Hematopoietic multipotent progenitor cell treated with erythropoietin and hydrocortisone succinate and interleukin-3 and kit ligand, for 15 days (in vitro differentiated cells): Measurements from ENCODE around the gene ANKS4B.
"Not testable (repeated sequence)": the region's sequence is repeated elsewhere in the genome, so short reads cannot be mapped to it uniquely, and the experiment has no call there.

Experiments used
- DNase-seq: peaks from one replicate; pipeline ENCODE4 v3.0.0-alpha.2; 2015; ENCODE audit warnings: low spot score

ANKS4B gene

GRCh38 chr16:21262779-21263639 lies 29.5 kb downstream of the ANKS4B start:
- DNase-seq, result no peak

DNA sequence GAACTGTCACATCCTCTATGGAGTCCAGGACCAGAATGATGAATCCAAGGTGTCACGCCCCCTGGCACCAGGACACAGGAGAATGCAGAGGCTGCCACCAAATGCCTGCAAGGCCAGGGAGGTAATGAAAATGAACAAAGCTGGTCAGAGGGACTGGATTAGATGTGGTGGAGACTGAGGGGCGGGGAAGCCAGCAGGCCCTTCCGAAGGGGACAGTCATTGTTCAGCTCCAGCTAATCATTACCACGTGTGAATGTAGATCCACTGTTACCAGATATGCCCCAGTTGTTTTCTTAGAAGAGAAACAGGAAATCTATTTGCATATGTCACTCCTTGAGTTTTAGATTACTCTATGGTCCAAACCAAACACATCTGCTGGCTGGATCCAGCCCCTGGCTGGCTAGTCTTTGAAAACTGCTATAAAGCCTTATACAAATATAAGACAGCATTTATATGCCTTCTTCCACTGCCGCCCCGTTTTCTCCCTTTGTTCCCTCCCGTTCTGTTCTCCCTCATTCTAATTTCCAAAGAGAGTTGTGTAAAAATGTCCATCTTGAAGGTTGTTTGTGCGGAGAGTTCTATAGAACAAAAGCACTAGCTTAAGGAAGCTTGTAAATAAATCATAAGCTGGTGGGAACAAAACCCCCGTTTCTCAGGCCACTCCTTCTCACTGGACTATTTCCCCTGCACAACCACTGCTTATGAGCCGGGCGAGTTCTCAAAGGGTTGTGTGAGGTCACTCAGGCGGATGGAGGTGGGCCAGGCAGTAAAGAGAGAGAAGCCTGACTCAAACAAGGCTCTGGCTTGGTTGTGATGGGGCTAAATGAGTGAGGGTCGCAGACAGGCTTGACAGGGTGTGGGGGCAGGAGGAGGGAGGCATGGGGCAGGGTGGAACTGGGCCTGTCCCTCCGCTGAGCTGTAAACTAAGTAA lies 30.4 kb downstream of the ANKS4B start:
- DNase-seq, result no peak

GRCh38 chr16:21264571-21265036 lies 31.1 kb downstream of the ANKS4B start:
- DNase-seq, result no peak

GRCh38 chr16:21265104-21265837 lies 31.8 kb downstream of the ANKS4B start:
- DNase-seq, result no peak

DNA sequence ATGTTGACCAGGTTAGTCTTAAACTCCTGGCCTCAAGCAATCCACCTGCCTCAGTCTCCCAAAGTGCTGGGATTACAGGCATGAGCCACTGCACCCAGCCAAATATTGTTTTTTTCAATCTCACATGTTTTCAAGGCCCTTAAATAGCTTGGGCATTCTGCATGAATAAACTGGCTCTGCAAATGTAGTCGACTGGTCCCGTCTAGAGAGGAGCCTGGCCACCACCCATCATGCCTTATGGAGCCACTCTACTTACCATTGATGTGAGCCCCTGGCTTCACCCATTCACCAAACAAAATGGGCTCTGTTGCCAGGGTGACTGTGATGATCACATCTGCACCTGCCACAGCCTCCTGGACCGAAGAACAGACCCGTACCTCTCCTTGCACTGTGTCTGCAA lies 33.8 kb downstream of the ANKS4B start:
- no peak for DNase-seq

- no peak for DNase-seq
Measured at GRCh38 chr16:21268236-21268635, 34.7 kb downstream of the ANKS4B start.

GRCh38 chr16:21272253-21272652 lies 38.8 kb downstream of the ANKS4B start:
- DNase-seq, result no peak

GRCh38 chr16:21272763-21273162 lies 39.3 kb downstream of the ANKS4B start:
- not testable (repeated sequence) for DNase-seq

DNA sequence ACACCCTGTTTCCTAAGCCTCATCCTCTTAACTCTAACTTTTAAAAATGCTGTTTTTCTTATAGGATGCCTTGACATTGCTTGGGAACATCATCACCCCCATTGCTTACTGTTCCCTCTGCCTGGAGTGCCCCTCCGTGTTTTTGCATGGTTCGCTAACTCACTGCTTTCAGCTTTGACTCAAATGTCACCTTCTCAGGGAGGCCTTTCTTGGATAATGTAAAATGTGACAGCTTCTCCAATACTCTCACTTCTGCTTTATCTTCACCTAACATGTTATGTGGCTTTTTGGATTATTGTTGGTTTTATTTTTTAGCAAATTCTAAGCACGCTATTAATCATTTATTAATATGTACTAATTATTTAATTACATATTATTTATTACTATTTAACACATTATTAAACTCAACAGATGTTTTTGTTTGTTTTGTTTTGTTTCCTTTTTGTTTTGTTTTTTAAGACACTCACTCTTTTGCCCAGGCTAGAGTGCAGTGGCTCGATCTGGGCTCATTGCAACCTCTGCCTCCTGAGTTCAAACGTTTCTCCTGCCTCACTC lies 40.8 kb downstream of the ANKS4B start:
- DNase-seq, result no peak

GRCh38 chr16:21275529-21275928 lies 42.0 kb downstream of the ANKS4B start:
- no peak for DNase-seq

- no peak for DNase-seq
Measured at GRCh38 chr16:21276090-21276489, 42.6 kb downstream of the ANKS4B start.

- no peak for DNase-seq
Measured at GRCh38 chr16:21277045-21277926, 43.8 kb downstream of the ANKS4B start.

DNA sequence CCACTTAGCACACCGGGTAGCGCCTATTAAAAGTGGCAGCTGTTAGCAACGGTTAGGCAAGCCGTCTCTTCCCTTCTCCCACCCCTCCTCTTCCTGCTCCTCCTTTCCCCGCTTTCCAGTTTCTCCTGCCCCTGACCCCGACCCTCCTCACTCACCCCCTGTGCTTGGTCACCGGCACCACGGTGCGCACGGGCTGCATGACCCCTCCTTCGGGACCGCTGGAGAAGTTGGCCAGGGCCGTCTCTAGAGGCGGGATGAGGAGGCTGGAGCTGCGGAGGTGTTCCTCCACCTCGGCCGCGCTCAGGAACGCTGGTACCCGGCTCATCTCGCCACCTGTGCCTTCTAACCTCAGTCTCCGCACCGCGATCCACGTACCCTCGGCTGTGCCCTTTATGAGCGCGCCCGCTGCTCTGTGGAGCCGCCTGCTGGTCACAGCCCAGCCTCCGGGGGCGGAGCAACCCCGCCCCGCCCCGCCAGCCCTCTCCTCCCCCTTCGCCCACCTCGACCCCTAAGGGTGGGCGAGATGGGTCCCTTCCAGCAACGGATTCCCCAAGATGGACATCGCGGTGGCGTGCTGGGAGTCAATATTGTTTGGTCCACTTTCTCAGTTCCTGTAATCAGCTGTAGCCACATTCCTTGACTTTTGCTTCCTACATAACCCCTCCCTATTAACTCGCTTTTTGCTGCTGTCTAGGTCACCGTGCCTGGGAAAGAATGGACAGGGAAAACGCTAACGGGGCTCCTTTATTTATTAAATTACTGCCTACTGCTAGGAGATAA lies 44.6 kb downstream of the ANKS4B start, which contains the start of gene CRYM:
Gene CRYM, minus strand, starts transcription at position 364 of the 780 bp plus-strand sequence. Its CDS starts 39 bp downstream, at position 325.
- DNase-seq, result peak; percentile 40

DNA sequence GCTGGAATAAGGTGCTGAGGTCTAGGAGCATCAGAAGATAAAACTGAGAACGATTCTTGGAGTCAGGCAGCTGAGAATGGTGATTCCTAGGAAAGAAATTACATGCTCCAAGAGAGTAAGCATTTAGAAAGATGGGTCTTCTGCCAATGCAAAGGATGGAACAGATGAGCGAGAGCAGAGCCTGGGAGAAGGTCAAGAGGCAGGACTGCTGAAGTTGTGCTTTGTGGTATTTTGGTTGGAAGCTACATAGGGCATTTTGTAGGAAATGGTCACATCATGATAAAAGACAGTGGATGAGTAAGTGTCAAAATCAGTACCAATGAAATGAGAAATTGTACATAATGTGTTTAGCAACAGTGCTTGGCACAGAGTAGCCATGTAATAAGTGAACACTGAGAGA lies 46.0 kb downstream of the ANKS4B start:
- DNase-seq, result no peak

DNA sequence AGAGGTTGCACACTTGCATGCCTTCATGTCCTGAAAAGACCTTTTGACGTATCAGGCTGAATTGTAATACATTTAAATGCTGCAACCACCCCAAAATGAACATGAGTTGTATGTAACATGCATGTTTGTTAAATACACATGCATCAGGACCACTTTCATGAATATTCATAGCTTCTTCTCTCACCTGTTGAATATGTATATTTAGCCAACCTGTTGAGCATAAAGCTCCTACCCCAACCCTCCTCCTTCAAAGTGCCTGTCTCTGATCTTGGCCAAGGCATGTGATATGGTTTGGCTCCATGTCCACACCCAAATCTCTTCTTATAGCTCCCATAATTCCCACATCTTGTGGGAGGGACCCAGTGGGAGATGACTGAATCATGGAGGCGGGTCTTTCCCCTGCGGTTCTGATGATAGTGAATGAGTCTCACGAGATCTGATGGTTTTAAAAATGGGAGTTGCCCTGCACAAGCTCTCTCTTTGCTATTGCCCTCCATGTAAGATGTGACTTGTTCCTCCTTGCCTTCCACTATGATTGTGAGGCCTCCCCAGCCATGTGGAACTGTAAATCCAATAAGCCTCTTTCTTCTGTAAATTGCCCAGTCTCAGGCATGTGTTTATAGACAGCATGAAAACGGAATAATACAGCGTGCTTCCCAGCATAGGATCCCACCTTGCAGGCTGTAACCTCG lies 48.3 kb downstream of the ANKS4B start:
- no peak for DNase-seq

DNA sequence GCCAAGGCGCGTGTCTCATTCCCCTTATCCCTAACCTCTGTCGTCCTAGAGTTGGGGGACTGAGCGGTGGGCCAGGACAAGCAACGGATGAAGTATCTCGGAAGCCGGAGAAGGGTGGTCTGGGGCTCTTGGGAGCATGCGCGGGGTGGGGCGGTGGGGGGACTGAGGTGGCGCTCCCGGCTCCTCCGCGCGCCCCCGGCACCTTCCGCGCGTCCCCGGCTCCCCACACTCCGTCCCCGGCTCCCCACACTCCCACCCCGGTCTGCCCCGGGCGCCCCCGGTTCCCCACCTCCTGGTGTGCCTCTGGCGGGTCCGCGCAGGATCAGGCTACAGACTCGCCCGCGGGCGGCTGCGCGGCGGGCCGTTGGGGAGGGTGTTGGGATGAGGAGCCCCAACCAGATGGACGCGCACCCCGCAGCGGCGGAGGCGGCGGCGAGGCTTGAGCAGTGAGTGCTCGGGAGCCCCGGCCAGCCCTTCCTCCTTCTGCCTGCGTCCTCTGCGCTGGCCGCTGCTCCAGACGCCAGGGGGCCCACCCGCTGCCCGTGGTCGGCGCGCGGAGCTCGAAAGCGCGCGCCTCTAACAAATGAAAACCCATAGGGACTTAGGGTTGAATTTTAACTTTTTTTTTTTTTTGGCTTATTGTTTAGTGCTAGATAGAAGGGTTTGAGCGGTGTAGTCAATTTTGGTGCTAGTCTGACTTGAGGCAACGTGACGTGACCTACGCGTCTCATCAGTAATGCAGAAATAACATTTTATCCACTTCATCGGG lies 50.2 kb downstream of the ANKS4B start:
- DNase-seq, result no peak

- no peak for DNase-seq
Measured at GRCh38 chr16:21284414-21284813, 50.9 kb downstream of the ANKS4B start.

DNA sequence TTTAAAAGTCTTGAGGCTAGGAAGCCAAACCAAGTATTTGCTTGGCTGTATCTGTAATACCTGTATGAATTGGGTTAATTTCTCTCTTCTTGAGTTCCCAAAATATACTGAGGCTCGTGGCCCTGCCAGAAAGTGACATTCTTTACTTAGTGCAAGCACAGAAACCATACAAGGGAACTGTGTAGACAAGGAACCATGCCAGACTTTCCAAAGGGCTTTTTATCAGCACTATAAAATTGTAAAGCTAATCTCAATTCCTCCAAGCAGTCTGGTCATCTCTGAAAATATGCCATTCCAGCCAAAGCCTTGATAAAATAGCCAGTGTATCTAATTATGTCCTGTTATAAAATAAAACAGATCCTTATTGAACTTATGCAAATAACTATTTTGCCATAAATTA lies 51.8 kb downstream of the ANKS4B start:
- no peak for DNase-seq
